Measurements from ENCODE around the gene ZNF445.
"Not testable (repeated sequence)": the region's sequence is repeated elsewhere in the genome, so short reads cannot be mapped to it uniquely, and the experiment has no call there.

Gene ZNF445

DNA sequence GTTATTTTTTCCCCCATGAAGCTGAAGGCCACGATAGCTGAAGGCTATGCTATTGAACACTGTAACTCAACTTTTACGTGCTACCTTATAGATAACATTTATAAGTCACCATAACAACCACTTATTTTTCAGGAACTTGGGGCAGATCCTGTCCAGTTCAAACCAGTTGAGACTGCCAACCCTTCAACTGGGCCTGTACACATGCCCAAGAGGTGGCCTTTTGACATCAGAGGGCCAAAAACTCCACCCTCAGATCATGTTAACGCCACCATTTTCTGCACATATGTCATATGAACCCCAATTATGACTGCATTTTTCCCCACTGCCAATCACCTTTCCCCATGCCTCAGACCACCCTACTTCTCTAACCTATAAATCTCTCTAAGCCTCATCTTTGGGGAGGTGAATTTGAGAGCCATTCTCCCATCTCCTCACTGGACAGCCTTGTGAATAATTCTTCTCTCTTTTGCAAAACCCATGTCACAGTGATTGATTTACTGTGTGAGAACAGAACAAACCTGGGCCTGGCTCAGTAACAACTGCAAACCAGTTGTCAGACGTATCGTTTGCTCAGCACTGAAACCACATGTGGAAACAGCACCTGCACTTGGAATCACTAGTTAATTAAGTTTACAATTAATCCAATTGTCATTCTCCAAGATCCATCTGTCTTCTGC lies 42.5 kb downstream of the ZNF445 start:
- DNase-seq (ENCODE audit: low read depth): no peak

DNA sequence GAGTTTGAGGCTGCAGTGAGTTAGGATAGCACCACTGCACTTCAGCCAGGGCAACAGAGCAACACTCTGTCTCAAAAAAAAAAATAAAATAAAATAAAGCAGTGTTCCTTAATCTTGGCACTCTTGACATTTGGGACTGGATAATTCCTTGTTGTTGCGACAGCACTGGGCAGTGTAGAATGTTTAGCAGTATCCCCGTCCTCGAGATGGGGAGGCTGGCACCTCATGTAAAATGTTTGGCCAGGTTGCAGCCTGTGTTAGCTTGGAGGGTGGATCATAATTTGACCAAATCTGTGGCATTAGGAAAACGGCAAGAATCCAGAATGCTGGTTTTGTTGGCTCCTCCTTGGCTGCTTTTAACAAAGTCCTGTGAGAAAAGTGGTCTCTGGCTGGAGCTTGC lies 47.0 kb downstream of the ZNF445 start:
- DNase-seq (ENCODE audit: low read depth): no peak

DNA sequence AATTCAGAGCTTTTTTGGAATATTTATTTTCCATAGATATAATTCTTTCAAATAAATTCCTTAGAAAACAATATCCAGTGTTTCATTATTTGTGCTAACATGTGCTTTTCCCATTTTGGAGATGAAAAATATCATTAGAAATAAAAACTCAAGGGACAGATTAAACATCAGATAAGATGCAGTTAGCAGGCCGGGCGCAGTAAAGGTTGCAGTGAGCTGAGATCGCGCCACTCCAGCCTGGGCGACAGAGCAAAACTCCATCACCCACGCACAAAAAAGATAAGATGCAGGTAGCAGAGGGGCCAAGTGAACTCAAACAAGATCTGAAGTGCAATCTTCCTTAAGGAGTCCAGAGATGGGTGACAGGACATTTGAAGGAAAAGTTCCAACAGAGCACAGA lies 48.0 kb downstream of the ZNF445 start:
- DNase-seq (ENCODE audit: low read depth): no peak

DNA sequence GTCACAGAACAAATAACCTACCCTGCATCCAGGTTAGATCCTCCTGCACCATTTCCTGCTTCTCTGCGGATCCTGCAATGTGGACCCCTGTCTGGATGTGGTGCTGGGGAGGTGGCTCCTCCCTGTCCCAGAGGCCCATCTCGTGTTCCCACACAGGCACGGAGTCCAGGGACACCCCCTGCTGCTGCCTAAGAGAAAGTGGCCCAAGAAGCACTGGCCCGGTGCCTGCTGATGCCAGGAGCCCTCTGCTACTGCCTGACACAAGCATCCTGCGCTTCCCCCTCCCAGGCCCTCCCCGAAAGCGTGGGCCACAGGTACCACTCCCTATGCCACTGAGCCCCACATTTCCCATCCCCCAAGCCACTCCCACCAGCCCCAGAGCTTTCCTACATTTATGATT lies 48.6 kb downstream of the ZNF445 start:
- DNase-seq (ENCODE audit: low read depth): no peak

DNA sequence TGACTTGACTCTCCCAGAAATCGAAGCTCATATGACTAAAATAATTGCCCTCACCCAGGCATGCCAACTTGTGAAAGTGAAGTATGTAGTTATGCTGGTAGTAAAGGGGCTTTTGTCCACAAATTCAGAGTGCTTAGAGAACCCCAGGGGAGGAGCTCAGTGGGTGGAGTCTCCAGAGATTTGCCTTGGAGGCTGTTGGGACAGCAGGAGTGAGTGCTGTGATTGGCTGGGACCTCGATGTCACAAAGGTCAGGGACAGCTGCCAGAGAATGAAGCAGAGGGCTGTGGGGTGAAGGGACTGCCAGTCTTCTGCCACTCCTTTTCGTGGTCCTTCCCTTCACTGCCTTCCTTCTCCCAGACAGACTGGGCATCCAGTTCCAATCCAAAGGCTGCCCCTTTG lies 49.8 kb downstream of the ZNF445 start:
- no peak for DNase-seq (ENCODE audit: low read depth)

DNA sequence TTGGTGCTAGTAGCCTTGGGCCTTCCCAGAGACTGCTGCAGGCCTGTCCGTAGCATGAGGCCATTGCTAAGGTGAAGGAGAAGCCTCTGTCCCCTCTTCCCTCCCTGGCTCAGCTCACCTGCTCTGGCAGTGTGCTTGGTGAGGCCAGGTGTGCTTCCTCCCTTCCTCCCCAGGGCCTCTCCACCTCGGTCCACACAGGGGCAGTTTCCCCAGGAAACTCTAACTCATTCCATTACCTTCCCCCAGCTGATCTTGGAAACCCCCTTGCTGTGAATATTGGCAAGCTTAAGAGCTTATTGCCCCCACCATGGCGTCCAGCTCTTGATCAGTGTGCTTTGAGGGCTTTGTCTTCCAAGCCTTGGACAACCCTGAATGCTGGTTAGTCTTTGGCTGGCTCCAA lies 52.7 kb downstream of the ZNF445 start:
- no peak for DNase-seq (ENCODE audit: low read depth)

DNA sequence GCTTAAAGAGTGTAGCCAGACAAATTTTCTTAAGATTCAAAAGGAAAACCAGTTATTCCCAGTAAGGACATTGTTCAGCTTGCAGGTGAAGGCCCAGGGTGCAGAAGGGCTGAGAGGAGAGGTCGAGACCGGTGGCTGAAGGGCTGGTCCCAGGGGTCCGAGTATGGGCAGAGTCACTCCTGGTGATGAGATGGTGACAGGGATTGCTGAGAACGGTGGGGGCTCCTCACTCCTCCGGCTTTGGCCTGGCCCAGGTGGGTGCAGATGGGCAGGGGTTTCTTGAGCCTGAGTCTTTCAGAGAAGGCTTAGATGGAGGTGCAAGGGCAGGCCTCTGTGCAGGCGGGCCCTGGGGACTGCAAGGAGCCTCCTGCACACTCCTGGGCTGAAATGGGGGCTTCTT lies 56.2 kb downstream of the ZNF445 start:
- DNase-seq (ENCODE audit: low read depth): no peak

DNA sequence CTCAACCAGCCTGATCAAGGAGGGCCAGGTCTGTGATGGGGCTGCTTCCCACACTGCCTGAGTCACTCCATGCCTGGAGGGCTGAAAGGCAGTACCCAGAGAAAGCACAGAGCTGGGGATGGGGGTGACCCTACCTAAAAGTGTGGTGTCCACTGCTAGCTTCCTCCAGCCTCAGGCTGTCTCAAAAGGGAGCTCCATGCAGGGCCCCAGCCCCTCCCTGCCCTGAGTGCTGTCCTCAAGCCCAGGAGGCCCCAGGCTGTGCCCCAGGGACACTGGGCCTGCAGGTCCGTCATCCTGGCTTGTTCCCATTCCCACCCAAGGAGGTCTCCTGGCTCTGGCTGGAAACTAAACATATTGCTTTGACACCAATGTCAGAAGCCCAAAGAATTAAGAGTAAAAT lies 56.8 kb downstream of the ZNF445 start:
- no peak for DNase-seq (ENCODE audit: low read depth)

DNA sequence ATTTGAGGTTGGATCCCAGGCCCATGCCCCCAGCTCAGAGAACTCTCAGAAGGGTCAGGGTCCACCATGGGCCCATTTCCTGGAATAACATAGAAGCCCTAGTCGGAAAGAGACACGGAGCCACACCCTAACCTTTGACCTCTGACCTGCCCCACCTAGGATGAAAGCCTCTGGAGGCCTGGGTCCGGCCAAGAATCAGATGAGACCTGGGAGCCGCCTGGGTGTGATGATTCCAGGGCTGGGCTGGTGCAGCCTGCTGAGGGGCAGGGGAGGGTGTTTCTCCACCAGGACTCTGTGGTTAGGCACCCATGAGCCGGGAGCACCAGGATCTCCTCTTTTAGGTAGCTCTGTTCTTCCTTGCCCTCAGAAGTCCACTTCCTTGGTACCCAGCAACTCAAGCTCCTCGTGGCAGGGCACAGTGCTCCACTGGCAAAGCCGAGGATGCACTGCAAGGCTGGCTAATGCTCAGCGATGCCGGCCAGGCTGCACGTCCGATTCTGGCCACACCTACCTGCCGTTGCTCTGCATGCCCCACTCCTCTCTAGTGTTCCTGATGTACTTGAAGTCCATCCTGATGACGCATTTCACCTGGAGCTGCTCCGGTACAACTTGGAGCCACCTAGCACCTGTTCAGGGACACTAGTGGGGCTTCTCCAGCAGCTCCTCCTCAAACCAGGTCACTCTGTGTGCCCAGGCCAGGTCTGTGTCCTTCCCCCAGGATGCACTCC lies 57.4 kb downstream of the ZNF445 start:
- DNase-seq (ENCODE audit: low read depth): no peak

DNA sequence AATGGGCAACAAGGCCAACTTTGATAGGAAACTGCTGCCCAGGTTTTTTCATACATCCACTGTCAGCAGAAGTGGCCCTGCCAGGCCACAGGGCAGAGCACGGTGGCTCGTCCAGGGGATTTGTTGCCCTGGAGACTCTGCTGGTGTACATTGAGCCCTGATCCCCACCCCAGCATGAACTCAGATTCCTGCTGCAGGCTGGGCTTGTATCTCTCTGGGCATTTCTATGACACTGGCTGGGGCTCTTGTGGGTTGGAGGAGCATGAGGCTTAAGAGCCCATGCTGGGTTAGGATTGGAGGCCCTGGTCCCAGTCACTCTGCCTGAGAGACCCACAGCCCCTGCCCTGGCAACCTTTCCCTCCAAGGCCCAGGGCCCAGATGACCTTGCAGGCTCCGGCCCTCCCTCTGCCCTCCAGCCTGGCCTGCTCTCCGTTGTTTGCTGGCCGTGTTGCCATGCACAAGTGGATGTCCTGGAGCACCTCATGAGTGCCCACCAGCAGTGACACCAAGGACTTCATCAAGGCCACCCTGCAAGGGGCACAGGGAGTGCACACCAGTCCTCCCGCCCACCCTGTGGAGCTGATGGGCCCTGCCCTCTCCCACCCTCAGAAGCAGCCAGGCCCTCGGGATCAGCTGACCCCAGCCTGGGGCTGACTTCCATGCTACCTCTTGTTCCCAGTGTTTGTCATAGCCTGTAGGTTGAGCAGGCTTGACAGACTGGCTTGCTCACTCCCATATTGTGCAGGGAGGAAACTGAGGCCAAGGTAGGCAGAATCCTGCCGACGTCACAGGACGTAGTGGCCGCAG lies 58.2 kb downstream of the ZNF445 start:
- no peak for DNase-seq (ENCODE audit: low read depth)

DNA sequence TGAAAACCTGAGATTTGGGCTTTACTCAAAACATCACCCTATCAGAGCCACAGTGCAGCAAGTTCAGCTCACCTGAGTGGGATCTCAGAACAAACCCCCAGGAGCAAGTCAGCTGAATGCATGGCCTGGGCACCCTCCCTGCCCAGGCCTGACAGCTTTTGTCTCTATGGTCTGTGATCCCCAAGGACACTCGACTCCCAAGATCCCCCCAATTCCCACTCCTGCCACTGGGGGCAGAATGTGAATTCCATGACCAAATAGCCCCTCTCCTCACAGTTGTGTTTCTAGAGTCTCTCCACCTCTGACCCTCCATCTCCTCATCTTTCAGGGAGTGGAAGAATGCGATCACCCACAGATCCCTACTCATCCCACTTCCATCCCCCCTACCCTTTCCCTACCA lies 58.9 kb downstream of the ZNF445 start:
- no peak for DNase-seq (ENCODE audit: low read depth)

DNA sequence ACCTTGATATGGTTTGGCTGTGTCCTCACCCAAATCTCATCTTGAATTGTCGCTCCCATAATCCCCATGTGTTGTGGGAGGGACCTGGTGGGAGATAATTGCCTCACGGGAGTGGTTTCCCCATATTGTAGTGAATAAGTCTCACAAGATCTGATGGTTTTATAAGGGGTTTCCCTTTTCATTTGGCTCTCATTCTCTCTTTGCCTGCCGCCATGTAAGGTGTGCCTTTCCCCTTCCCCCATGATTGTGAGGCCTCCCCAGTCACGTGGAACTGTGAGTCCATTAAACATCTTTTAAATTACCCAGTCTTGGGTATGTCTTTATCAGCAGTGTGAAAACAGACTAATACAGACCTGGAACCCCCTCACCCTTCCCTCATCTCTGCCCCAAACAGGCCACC lies 59.4 kb downstream of the ZNF445 start:
- DNase-seq (ENCODE audit: low read depth): not testable (repeated sequence)

DNA sequence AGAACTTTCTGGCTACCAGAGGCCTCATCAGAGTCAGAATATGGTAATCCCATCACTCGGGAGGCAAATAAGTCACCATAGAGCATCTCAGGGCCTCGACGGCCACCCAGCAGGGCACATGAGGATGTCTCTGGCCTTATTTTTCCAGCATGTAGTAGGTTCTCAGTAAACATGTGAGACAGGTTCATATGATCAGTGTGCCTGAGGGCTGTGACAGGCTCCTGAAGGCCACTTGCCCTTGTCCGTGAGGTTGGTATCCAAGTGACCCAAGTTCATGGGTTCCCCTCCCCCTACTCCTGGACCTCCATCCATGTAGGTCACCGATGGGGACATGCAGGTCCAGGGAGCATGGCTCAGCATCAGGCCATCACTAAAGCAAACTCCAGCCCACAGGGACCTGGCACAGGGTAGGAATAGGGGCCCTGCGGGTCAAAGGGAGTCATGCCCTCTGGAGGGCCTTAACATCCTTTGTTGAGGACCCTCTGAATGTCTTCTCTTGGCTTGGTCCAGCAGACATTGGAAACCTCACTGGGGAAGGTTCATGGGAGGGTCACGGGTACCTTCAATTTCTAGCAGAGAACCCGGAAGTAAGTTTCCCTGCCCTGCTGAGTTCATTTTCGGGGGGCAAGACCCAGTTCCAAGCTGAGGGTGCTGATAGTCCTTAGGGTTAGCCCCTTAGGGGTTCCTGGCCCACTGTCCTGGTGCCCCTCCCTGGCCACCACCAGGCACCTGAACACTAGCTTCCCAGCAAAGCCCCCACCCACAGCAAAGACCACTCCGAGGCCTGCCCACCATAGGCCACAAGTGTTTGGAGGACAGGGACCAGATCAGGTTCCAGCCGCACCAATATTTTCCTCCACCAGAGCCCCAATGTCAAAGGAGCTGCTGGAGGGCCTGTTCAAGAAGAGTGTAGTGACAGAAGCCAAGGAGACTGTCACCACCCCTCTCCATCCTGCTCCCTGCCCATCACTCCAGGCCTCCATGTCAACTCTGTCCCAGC lies 61.1 kb downstream of the ZNF445 start:
- DNase-seq (ENCODE audit: low read depth): no peak

DNA sequence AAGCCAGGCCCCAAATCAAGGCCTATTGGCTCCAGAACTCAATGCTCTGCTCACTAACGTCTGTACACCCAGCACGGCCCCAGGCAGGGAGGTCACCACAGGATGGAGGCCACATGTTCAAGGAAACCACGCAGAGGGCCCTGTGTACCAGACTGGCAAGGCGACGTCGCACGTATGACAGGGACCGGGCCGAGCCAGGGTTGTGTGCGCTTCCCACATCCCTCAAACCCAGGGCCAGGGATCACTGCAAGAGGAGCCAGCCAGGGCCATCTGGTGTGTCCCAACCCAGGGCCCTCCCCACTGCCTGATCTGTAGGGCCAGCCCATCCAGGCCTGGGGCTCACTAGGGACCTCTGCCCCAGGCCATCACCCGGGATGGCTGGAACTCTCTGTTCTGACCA lies 62.0 kb downstream of the ZNF445 start:
- DNase-seq (ENCODE audit: low read depth): no peak

DNA sequence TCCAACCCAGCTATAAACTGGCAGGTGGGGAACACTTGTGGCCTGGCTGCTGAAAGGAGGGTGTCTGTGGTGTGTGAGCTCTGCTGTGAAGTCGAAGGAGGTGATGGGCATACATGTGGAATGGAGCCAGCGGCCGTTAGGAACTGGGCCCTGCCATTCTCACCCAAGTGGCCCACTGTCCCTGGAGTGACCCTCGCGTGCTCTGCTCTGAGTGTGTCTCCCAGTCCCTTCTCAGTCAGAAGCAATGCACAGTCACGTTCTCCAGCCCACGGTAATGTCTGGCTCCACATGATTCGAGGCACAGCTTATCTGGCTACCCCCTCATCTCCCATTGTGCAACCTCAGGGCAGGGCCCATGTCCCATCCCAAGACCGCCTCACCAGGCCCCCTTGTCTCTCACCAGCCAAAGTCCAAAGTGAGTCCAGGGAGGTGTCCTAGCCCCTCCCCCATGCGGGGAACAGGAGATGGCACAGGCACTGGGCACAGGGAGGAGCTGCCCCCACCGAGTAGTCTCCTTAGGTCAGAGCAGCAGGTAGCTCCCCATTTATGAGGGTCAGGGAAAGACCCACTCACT lies 62.9 kb downstream of the ZNF445 start:
- no peak for DNase-seq (ENCODE audit: low read depth)

DNA sequence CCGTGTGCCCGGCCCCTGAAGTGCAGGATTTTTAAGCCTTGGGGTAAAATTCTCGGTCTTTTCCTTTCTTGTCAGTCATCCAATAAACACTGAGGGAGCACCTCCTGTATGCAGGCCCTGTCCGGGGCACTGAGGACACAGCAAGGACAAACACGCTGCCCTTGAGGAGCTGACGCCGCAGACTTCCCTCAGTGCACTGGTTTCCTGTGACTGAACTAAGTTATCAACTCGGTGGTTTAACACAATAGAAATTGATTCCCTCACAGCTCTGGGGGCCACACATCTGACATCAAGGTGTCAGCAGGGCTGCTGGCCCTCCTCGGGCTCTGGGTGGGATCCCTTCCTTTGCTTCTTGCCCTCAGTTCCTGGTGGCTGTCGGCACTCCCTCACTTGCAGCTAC lies 65.1 kb downstream of the ZNF445 start:
- DNase-seq (ENCODE audit: low read depth): no peak

DNA sequence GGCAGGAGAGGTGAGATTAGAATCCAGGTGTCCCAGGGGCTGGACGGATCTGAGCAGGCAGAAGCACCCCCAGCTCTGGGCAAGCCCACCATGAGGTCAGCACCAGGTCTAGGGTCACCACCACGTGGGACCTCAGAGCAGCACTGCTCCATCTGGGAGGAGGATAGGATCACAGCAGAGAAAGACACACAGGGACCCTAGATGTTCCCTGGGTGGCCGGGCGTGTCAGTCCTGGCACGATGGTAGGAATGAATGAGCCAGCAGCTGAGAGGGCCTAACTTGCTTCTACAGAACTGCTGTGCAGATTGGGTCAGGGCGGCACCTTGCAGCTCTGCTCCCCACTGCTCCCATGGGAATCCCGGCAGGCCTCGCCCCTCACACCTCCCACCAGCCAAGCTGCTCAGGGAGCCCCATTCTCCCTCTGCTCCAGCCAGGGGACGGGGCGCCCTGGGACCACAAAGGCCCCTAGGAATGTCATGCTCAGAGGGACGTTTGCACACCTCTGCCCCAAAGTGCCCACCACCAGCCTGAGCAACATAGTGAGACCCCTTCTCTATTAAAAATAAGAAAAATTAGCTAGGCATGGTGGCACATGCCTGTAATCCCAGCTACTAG lies 66.3 kb downstream of the ZNF445 start:
- no peak for DNase-seq (ENCODE audit: low read depth)

DNA sequence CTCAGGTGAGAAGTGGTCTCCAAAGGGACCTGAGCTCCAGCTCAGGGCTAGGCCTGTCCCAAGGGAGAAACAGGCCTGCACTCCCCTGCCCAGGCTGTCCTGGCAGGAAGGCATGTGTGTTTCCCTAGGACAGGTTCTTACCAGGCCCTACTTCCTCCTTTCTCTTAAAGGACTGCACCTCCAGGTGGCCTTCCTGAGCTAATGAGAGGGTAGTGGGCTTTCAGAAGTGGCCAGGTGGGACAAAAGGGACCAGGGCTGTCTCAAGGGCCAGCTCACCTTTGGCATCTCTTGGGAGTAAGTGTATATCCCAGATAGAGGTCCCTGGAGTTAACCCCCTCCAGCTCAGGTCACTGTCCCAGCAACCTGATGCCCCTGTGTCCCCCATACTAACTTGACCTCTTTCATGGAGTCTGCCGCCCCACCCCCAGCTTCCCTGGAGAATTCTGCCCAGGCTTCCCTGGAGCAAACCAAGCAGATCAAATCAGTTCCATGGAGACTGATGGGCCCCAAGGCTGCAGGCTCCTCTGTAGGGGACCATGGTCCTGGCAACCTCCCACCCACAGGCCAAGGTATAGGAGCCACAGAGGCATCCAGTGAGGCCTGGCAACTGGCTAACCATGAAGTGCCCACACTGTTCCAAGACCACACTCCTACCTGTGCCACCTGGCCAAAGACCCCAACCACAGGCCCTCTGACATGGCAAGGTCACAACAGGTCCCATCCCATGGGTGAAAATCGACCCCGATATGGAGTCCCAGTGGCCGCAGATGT lies 67.6 kb downstream of the ZNF445 start:
- DNase-seq (ENCODE audit: low read depth): no peak

DNA sequence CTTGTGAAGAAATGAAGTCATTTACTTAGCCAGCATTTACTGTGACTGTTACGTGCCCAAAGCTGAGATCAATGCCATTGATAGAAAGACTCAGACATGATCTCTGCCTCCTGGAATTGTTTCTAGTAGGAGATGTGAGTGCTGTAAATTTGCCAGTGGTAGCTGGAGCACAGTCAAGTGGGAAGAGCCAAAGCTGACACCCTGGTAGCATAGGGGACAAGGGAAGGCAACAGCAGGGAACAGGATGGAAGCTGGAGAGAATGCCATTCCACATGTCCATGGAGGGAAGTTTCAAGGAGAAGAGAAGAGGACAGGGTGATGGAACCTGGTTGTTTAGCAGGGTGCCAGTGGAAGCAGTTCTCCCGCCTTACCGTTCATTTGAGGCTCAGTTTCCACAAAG lies 74.9 kb downstream of the ZNF445 start:
- DNase-seq (ENCODE audit: low read depth): no peak

DNA sequence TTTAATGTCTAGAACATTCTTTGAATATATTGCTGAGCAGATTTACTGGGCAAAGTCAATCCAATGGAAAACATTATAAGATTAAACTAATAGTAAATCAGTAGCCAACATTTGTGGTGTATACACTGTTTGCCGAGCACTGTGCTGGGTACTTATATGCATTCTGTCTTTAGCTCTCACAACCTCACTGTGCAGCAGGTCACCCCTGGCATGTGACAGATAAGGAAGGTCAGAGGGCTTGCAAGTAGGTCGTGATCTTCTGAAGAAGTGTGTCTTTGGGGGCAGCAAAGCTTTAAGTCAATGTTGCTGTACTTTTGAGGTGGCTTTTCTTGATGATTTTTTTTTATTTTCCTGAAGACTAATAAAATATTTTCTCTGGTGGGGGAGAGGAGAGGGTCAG lies 76.7 kb downstream of the ZNF445 start:
- no peak for DNase-seq (ENCODE audit: low read depth)

Measured in T follicular helper cell (primary cell).